Activated CD8-positive, alpha-beta T cell treated with anti-CD3 and anti-CD28 coated beads for 36 hours (primary cell): ENCODE results near the gene ABHD15. TPM values are rescaled to one million over a fixed set of nuclear protein-coding genes. Genes with fewer than 3 reads are reported as not detected.

ENCODE experiments used
- ATAC-seq: fragments of 200-7000 bp; cut with Tn5 transposase; one replicate; pipeline ENCODE4 v1.10.0; 2021; ENCODE audit warnings: mild to moderate bottlenecking, moderate library complexity
- CTCF ChIA-PET: fragments of 350-600 bp; sonication (Branson Sonifier 250); formaldehyde crosslinking; loops from one replicate; lab custom pipeline; 2021; ENCODE audit warnings: antibody characterized with exemption; lab: Charles Lee
- POLR2A ChIA-PET: fragments of 350-600 bp; sonication (Branson Sonifier 250); formaldehyde crosslinking; loops from one replicate; lab custom pipeline; 2021; ENCODE audit warnings: antibody characterized with exemption; lab: Charles Lee
- DNase-seq: peaks from one replicate; pipeline ENCODE4 v3.0.0-alpha.2; 2020
- H3K27ac Mint-ChIP-seq: one replicate; pipeline ENCODE4 v1.8.0; 2021; ENCODE audit warnings: mild to moderate bottlenecking, mixed read lengths
- H3K27me3 Mint-ChIP-seq: one replicate; pipeline ENCODE4 v1.8.0; 2021; ENCODE audit warnings: mixed read lengths
- H3K36me3 Mint-ChIP-seq: one replicate; pipeline ENCODE4 v1.8.0; 2021; ENCODE audit warnings: low read depth, mixed read lengths
- H3K4me1 Mint-ChIP-seq: one replicate; pipeline ENCODE4 v1.8.0; 2021; ENCODE audit warnings: low read depth, mixed read lengths
- H3K4me3 Mint-ChIP-seq: one replicate; pipeline ENCODE4 v1.8.0; 2021; ENCODE audit warnings: mild to moderate bottlenecking, moderate library complexity, mixed read lengths
- H3K9me3 Mint-ChIP-seq: one replicate; pipeline ENCODE4 v1.8.0; 2021; ENCODE audit warnings: mixed read lengths
- intact Hi-C: fragments of 100-400 bp; cut with micrococcal nuclease; formaldehyde crosslinking; loops from one replicate; pipeline ENCODE4 v1.10.0; 2022
- total RNA-seq, 2 experiments: library from RNA; stranded (reverse); gene quantifications; one replicate each; pipeline ENCODE4 v1.2.3, GENCODE V29; 2021
- TF ChIP-seq, protein P1 (sequence below): fragments of 200-600 bp; IDR thresholded peaks from one replicate; pipeline ENCODE4 v1.8.0; 2022; ENCODE audit warnings: antibody characterized with exemption, mild to moderate bottlenecking

ABHD15 gene
- total RNA-seq, 2 experiments from 2014 or later = 9.7 to 10.1 TPM

DNA sequence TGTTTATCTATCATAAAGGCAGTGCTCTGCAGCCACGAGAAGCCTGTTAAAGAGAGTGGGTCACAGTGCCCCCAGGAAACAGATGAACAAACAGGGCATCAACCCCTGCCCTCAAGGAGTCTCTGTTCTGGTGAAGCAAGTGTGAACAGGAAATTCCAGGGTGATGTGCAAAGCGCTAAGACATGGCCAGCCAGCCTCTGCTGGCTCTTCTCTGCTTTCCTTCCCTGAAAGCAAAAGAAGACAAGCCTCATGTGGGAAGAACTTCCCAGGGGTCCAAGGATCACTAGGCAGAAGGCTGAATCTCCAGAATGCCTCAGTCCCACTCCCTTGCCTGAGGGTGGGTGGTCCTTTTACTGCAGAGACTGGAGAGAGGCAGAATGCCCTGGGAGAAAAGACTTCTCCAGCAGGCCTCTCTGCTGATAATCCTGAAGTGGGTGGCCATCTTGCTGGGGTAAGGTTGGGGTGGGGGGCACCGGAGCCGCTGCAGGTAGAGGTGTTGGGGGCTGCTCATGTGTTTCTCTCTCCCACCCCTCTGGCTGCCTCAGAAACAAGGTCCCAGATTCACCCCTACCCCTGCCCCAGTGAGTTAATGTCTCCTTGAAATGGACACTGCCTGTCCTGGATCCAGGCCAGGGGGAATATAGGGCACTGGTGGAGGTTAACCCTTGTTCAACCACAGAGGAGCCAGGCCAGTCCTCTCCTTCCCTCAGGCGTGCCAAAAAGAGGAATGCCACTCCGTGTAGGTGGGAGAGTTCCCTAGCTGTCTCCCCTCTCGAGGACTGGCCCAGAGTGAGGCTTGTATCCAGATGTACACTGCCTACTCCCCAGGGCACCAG lies 28.5 kb upstream of the ABHD15 start:
- Mint-ChIP-seq H3K4me1 (peaks cover 34% of the 10 kb centered on the region), H3K9me3 (no peaks in the 10 kb centered on the region), H3K27me3 (no peaks in the 10 kb centered on the region), H3K4me3 (peak overlapping the region; percentile 77), H3K36me3 (no peaks in the 10 kb centered on the region), H3K27ac (no peak overlapping the region)
- TF ChIP-seq, protein P1, sequence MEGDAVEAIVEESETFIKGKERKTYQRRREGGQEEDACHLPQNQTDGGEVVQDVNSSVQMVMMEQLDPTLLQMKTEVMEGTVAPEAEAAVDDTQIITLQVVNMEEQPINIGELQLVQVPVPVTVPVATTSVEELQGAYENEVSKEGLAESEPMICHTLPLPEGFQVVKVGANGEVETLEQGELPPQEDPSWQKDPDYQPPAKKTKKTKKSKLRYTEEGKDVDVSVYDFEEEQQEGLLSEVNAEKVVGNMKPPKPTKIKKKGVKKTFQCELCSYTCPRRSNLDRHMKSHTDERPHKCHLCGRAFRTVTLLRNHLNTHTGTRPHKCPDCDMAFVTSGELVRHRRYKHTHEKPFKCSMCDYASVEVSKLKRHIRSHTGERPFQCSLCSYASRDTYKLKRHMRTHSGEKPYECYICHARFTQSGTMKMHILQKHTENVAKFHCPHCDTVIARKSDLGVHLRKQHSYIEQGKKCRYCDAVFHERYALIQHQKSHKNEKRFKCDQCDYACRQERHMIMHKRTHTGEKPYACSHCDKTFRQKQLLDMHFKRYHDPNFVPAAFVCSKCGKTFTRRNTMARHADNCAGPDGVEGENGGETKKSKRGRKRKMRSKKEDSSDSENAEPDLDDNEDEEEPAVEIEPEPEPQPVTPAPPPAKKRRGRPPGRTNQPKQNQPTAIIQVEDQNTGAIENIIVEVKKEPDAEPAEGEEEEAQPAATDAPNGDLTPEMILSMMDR = no peak
- no peak for ATAC-seq
- DNase-seq = no peak
- ChIA-PET POLR2A (interaction anchor here (1.3 to 1.5 kb wide), 2 partner anchors 10 to 22 kb away, joined by 4 read pairs; no protein-coding TSS in a partner anchor), CTCF (interaction anchor here (1.1 to 5.1 kb wide), 4 partner anchors 12 to 25 kb away, joined by 3 to 124 read pairs (median 92); partner anchors contain the start of genes ABHD15 and TP53I13)
- intact Hi-C loops = no loop called here

DNA sequence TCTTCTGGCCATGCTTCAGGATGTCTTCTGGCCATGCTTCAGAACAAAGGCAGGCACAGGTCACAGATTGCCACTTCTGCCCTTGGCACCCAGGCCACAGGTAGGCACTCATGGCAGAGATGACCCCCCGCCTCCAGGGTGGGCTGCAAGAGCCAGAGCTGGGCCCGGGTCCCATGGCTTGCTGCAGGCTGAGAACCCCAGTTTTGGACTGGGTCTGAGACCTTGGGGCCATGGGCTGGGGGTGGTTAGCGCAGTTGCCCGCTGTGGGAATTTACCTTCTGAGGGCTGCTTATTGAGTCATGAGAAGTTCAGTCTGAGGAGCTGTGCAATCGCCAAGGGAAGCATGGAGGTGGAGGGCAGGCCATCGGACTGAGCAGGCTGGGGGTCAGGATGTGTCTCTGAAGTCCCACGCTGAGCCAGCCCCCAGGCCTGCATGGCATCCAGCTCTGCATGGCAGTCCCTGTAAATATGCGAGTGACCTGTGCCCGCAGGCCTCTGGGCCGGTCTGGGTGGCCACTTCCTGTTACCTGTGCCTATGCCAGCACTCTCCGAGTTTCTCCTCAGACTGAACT lies 27.8 kb upstream of the ABHD15 start:
- intact Hi-C loops = no loop called here
- POLR2A ChIA-PET = interaction anchor here (0.8 to 1.5 kb wide), 6 partner anchors 11 to 26 kb away, joined by 3 to 5 read pairs (median 4); partner anchors contain the start of gene TP53I13
- H3K36me3 Mint-ChIP-seq = no peaks in the 10 kb centered on the region
- H3K9me3 Mint-ChIP-seq = no peaks in the 10 kb centered on the region
- CTCF ChIA-PET = interaction anchor here (0.6 to 5.1 kb wide), 8 partner anchors 8 to 335 kb away, joined by 3 to 124 read pairs (median 16); partner anchors contain the start of genes ABHD15, SSH2 and TP53I13
- TF ChIP-seq, protein P1 = no peak
- H3K27ac Mint-ChIP-seq = no peak overlapping the region
- H3K4me3 Mint-ChIP-seq = peak overlapping the region; percentile 77
- H3K27me3 Mint-ChIP-seq = no peaks in the 10 kb centered on the region
- ATAC-seq = no peak
- H3K4me1 Mint-ChIP-seq = peaks cover 38% of the 10 kb centered on the region
- no peak for DNase-seq

DNA sequence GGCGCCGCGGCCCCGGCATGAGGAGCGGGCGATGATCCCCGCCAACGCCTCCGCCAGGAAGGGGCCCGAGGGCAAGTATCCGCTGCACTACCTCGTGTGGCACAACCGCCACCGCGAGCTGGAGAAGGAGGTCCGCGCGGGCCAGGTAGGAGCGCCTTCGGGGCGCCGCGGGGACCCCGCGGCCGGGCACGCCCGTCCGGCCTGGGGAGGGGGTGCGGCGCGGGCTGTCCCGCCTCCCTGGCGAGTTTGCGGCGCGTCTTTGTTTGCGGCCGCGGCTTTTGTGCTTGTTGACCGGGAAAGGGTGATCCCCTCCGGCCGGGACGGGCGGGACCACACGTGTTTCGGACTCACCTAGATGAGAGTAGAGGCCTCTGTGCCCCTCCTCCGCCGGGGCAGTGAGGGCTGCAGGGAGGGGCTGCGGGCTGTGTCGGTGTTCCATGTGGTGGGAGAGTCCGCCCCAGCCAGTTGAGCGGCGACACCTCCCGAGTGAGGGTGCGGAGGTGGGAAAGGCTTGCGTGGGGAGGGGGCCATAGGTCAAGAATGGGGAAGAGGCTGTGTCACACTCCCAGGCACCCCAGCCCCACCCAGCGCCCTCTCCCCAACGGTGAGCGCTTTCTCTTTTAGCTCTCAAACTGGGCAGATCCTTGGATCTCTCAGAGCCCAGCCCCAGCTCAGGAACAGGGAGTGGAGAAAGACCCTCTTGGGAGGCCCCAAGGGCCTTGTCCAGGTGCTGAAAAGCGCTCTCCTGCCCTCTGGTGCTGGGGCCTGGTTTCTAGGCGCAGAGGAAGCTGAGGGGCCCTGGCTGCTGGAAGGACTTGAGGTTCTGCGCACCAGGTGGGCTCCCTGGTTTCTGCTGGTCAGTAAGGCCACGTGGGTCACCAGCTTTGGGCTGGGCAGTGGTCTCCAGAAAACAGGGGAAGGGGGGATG lies 27.0 kb upstream of the ABHD15 start:
- TF ChIP-seq, protein P1 = peak; percentile 37
- H3K27me3 Mint-ChIP-seq = no peaks in the 10 kb centered on the region
- DNase-seq (peak; percentile 67), ATAC-seq (no peak)
- H3K4me1 Mint-ChIP-seq = peaks cover 38% of the 10 kb centered on the region
- H3K27ac Mint-ChIP-seq = no peak overlapping the region
- H3K4me3 Mint-ChIP-seq = peak overlapping the region; percentile 77
- ChIA-PET POLR2A (interaction anchor here (0.8 to 1.5 kb wide), 6 partner anchors 12 to 25 kb away, joined by 3 to 5 read pairs (median 4); partner anchors contain the start of gene TP53I13), CTCF (interaction anchor here (0.6 to 5.1 kb wide), 9 partner anchors 8 to 336 kb away, joined by 3 to 124 read pairs (median 3); partner anchors contain the start of genes ABHD15, SSH2 and TP53I13)
- no peaks in the 10 kb centered on the region for H3K9me3 Mint-ChIP-seq
- intact Hi-C loops = no loop called here
- H3K36me3 Mint-ChIP-seq = no peaks in the 10 kb centered on the region

DNA sequence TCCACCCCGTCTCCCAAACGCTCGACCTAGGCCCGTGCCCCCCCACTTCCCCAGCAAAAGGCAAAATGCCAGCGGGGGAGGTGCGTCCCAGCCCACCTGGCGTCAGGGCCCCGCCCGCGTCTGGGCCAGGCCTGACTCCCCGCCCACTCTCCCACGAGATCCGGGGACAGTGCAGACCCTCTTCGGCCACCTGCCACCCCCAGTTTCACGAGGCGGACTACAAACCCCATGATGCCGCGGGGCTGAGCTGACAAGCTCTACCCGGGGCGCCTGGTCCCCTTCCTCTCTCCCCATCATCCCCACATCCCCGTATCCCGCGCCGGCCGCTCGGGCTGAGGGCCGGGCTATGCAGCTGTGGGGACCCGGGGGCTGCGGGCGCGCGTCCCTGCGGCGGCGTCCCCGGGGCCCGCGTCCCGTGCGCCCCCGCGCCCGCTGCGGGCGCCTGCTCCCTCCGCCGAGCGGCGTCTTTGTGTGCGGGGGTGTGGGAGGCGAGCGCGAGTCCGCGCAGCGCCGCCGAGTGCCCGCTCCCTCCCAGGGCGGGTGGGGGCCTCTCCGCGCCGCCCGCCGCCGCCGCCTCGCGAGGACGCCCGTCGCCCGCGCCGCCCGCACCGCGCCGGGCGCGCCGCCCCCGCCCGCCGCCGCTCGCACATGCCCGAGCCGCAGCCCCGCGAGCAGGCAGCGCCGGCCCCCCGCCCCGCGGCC lies 26.2 kb upstream of the ABHD15 start, which contains the start of gene ANKRD13B:
TSS of gene ANKRD13B (plus strand) at position 283 of the 702 bp plus-strand sequence. CDS start 490 bp downstream, outside the sequence.
- DNase-seq (peak; percentile 72), ATAC-seq (no peak)
- intact Hi-C loops = no loop called here
- ChIA-PET CTCF (interaction anchor here (0.8 to 5.1 kb wide), 12 partner anchors 9 to 338 kb away, joined by 3 to 124 read pairs (median 6); partner anchors contain the start of genes ABHD15, SSH2 and TP53I13), POLR2A (interaction anchor here (0.7 to 3.0 kb wide), 5 partner anchors 12 to 26 kb away, joined by 3 to 32 read pairs (median 4); partner anchors contain the start of gene ABHD15)
- TF ChIP-seq, protein P1 = no peak
- Mint-ChIP-seq H3K4me3 (peak within 1 kb of the TSS; percentile 84), H3K36me3 (no peaks in the 10 kb centered on the region), H3K9me3 (no peaks in the 10 kb centered on the region), H3K27ac (no peak within 1 kb of the TSS), H3K27me3 (no peaks in the 10 kb centered on the region), H3K4me1 (peaks cover 41% of the 10 kb centered on the region)
